Spinal cord (tissue), 10 donors: Measurements from ENCODE around the gene OR6X1. TPM values are rescaled to one million over a fixed set of nuclear protein-coding genes. Genes with fewer than 3 reads are reported as not detected.

Source experiments
- DNase-seq, 6 donors: peaks; one replicate each; pipeline versions ENCODE4 v3.0.0 to v3.0.0-alpha.2; 2013 to 2015; ENCODE audit warnings: low spot score in 6 of 6, low read depth in 4 of 6
- H3K27ac ChIP-seq: one replicate; pipeline ENCODE4 v1.5.1; 2013; ENCODE audit warnings: low read depth, low read length, control low read depth
- H3K27me3 ChIP-seq: one replicate; pipeline ENCODE4 v1.6.1; 2013; ENCODE audit warnings: low read length; ENCODE audit not compliant: control insufficient read depth, insufficient read depth
- H3K36me3 ChIP-seq: one replicate; pipeline ENCODE4 v1.6.1; 2013; ENCODE audit warnings: low read length; ENCODE audit not compliant: control insufficient read depth, insufficient read depth
- H3K4me1 ChIP-seq: one replicate; pipeline ENCODE4 v1.6.1; 2013; ENCODE audit warnings: low read length; ENCODE audit not compliant: control insufficient read depth, insufficient read depth
- H3K4me3 ChIP-seq: one replicate; pipeline ENCODE4 v1.5.1; 2013; ENCODE audit warnings: low read depth, low read length, control low read depth
- H3K9me3 ChIP-seq: one replicate; pipeline ENCODE4 v1.6.1; 2013; ENCODE audit warnings: low read length; ENCODE audit not compliant: control insufficient read depth, insufficient read depth
- WGBS: methylation state at CpG from one replicate; pipeline ENCODE4 v1.1.5; 2013; ENCODE audit warnings: missing lambda C conversion rate; ENCODE audit not compliant: insufficient coverage; 5-methylcytosine and 5-hydroxymethylcytosine counted together
- polyA plus RNA-seq, 2 donors: library from polyadenylated mRNA; unstranded; fragments of 120-200 nt; gene quantifications; one replicate each; pipeline ENCODE4 v1.2.1, GENCODE V29; 2013; ENCODE audit not compliant: insufficient read length in 2 of 2
- total RNA-seq, 2 donors: library from RNA; depleted of rRNA in 1 of 2; stranded (reverse); fragments of 120-200 nt in 1 of 2; fragments of >200 nt in 1 of 2; gene quantifications; one replicate each; pipeline versions ENCODE4 v1.2.3 to v1.2.4, GENCODE V29; 2013 to 2014
- donor health status: healthy.

OR6X1 gene
- total and polyA plus RNA-seq, 4 donors: not detected

DNA sequence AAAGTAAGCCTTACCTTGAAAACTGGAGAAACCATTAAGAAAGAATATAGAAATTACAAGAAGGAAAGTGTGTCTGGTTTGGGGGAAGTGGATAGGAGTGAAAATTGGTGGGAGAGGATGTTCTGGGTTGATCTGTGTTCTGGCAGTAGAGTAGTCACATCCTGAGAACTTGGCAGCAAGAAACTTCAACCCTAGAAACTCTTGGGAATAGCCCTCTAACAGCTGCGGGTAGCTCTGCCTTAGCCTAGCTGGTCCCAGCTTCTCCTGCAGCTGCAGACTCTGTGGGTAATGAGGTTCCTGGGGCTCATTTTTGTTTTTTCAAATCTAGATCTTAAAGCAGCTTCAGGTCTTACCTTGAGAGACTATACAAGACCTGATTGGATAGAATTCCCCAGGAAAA lies 24.2 kb upstream of the OR6X1 start:
- Histone ChIP-seq H3K27me3 (no peaks in the 10 kb centered on the region), H3K4me3 (no peak overlapping the region), H3K4me1 (no peaks in the 10 kb centered on the region), H3K27ac (no peak overlapping the region), H3K36me3 (no peaks in the 10 kb centered on the region), H3K9me3 (no peaks in the 10 kb centered on the region)
- DNase-seq: no peak
- 71% methylated on average over 1 of the region's 1 CpG for WGBS

- DNase-seq: peak in 2 of 6 donors; percentile 7 to 36
- Histone ChIP-seq H3K27ac (no peak overlapping the region), H3K9me3 (no peaks in the 10 kb centered on the region), H3K4me3 (no peak overlapping the region), H3K4me1 (no peaks in the 10 kb centered on the region), H3K36me3 (no peaks in the 10 kb centered on the region), H3K27me3 (no peaks in the 10 kb centered on the region)
- 56% methylated on average over 1 of the region's 4 CpGs for WGBS
Observed at GRCh38 chr11:123775715-123776549, 21.6 kb upstream of the OR6X1 start.

DNA sequence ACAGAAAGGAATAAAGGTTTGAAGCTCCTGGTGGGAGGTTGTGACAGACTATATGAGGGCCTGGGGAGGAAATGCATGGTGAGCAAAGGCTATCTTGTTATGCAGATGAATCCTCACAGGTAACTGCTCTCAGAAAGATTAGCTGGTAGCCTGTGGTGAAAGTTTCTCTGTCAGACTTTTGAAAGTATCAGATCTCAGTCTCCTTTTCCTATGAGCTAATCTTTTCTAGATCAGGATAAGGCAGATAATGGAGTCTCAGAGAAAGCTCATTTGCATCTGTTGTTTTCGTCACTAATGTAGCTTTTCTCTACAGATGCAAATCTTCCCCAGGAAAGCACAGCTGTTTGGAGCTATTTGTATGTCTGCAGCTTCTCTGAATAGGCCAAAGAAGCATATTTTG lies 21.0 kb upstream of the OR6X1 start:
- no peaks in the 10 kb centered on the region for H3K9me3 ChIP-seq
- H3K27ac ChIP-seq: no peak overlapping the region
- no CpG with 5 or more reads among the region's 1 CpG for WGBS
- no peaks in the 10 kb centered on the region for H3K27me3 ChIP-seq
- no peak overlapping the region for H3K4me3 ChIP-seq
- DNase-seq: peak in 2 of 6 donors; percentile 8 to 58
- H3K36me3 ChIP-seq: no peaks in the 10 kb centered on the region
- H3K4me1 ChIP-seq: no peaks in the 10 kb centered on the region

DNA sequence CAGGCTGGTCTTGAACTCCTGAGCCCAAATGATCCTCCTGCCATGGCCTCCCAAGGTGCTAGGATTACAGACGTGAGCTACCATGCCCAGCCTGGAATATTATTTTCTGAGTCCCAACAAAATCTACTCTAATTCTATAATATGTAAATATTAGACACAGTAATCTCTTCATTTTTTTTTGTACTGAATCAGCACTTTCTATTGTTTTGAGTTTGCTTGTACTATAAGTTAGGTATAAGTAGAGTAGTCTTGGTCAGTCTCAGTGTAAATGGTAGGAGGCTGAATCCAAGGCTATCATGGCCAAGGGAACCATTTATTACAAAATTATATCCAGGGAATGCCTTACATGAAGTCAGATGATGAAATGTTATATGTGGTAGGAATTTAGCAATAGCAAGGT lies 19.6 kb upstream of the OR6X1 start:
- WGBS: no CpG with 5 or more reads among the region's 1 CpG
- no peaks in the 10 kb centered on the region for H3K36me3 ChIP-seq
- no peaks in the 10 kb centered on the region for H3K9me3 ChIP-seq

DNA sequence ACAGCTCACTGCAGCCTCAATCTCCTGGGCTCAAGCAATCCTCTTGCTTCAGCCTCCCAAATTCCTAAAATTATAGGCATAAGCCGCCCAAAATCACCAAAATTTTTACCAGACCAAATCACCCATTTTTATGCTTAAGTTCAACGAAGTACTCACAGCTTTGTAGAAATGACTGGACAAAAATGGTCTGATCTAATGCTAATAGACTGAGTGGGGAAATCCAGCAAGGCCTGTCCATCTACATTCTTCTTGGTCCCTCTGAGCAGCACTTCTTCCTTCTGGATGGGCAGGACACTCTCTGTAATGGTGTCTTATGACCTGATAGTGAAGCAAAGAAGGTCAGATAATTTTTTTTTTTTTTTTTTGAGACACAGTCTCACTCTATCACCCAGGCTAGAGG lies 18.7 kb upstream of the OR6X1 start:
- Histone ChIP-seq H3K9me3 (no peaks in the 10 kb centered on the region), H3K27ac (no peak overlapping the region), H3K27me3 (no peaks in the 10 kb centered on the region), H3K4me3 (no peak overlapping the region), H3K36me3 (no peaks in the 10 kb centered on the region), H3K4me1 (no peaks in the 10 kb centered on the region)
- no peak for DNase-seq
- no CpG with 5 or more reads among the region's 2 CpGs for WGBS

More for the DNA sequence above, 19.6 kb upstream of the OR6X1 start:
- Histone ChIP-seq H3K4me1 (no peaks in the 10 kb centered on the region), H3K27me3 (no peaks in the 10 kb centered on the region), H3K27ac (no peak overlapping the region), H3K4me3 (no peak overlapping the region)
- DNase-seq: no peak

DNA sequence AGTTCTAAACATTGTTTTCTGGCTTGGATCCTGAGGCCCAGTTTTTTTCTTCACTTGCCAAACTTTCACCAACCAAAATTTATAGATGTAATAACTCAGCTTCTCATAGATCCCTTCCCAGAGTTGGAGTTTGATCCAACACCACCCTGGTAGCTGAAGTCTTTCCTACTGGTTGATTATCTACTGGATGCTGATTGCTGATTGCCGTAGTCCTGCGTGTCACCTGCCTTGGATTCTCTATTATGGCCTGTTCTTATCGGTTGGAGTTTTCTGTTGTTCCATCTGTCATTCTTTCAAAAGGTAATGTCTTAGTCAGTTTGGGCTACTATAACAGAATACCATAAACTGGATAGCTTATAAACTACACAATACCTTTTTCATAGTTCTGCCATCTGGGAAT lies 17.3 kb upstream of the OR6X1 start:
- H3K27ac ChIP-seq: no peak overlapping the region
- no peaks in the 10 kb centered on the region for H3K27me3 ChIP-seq
- H3K9me3 ChIP-seq: no peaks in the 10 kb centered on the region
- DNase-seq: no peak
- no peaks in the 10 kb centered on the region for H3K4me1 ChIP-seq
- no peak overlapping the region for H3K4me3 ChIP-seq
- H3K36me3 ChIP-seq: no peaks in the 10 kb centered on the region
- no CpG with 5 or more reads among the region's 3 CpGs for WGBS

GRCh38 chr11:123770712-123771111 lies 16.4 kb upstream of the OR6X1 start:
- no peaks in the 10 kb centered on the region for H3K27me3 ChIP-seq
- no peak overlapping the region for H3K27ac ChIP-seq
- H3K9me3 ChIP-seq: no peaks in the 10 kb centered on the region
- no peak overlapping the region for H3K4me3 ChIP-seq
- DNase-seq: no peak
- no peaks in the 10 kb centered on the region for H3K36me3 ChIP-seq
- H3K4me1 ChIP-seq: no peaks in the 10 kb centered on the region

DNA sequence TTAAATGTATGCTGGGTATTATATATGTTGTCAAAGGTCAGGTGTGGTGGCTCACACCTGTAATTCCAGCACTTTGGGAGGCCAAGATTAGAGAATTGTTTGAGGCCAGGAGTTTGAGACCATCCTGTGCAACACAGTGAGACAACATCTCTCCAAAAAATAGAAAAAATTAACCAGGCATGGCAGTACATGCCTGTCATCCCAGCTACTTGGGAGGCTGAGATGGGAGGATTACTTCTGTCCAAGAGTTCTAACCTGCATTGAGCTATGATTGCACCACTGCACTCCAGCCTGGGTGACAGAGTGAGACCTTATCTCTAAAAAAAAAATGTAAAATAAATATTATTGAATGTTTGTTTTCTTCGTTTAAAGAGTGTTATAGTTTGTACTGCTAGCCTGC lies 11.3 kb upstream of the OR6X1 start:
- no CpG with 5 or more reads among the region's 1 CpG for WGBS
- Histone ChIP-seq H3K27me3 (no peaks in the 10 kb centered on the region), H3K4me3 (no peak overlapping the region), H3K27ac (no peak overlapping the region), H3K4me1 (no peaks in the 10 kb centered on the region), H3K36me3 (no peaks in the 10 kb centered on the region), H3K9me3 (peaks cover 2% of the 10 kb centered on the region)
- DNase-seq: no peak

DNA sequence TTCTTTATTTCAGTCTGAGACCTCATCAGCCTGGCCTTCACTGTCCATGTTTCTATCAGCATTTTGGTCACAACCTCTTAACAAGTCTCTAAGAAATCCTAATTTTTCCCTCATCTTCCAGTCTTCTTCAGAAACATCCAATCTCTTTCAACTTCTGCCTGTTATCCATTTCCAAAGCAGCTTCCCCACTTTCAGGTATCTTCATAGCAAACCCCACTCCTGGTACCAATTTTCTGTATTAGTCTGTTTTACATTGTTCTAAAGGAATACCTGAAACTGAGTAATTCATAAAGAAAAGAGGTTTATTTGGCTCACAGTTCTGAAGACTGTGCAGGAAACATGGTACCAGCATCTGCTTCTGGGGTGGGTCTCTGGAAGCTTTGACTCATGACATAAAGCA lies 8.1 kb upstream of the OR6X1 start:
- no peaks in the 10 kb centered on the region for H3K36me3 ChIP-seq
- DNase-seq: no peak
- H3K9me3 ChIP-seq: peaks cover 2% of the 10 kb centered on the region
- no peak overlapping the region for H3K4me3 ChIP-seq
- H3K27me3 ChIP-seq: no peaks in the 10 kb centered on the region
- H3K4me1 ChIP-seq: no peaks in the 10 kb centered on the region
- H3K27ac ChIP-seq: no peak overlapping the region

DNA sequence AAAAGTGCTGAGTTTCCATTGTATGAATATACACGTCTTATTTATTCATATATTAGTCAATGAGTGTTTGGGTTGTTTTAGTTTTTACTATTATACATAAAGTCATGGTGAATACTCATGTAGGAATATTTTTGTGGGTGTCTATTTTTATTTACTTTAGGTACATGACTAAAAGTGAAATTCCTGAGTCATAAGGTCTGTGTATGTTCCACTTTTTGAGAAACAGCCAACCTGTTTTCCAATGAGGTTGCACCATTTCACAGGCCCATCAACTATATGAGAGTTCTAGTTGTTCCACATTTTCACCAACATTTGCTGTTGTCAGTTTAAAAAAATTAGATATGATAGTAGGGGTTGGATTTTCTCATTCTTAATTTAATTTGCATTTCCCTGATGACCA lies 6.6 kb upstream of the OR6X1 start:
- DNase-seq: no peak
- WGBS: no CpG with 5 or more reads among the region's 1 CpG
- H3K27ac ChIP-seq: no peak overlapping the region
- H3K36me3 ChIP-seq: no peaks in the 10 kb centered on the region
- H3K4me1 ChIP-seq: no peaks in the 10 kb centered on the region
- H3K9me3 ChIP-seq: peaks cover 2% of the 10 kb centered on the region
- no peak overlapping the region for H3K4me3 ChIP-seq
- H3K27me3 ChIP-seq: no peaks in the 10 kb centered on the region
